ENCODE data around the gene SLC35E2B.

The SLC35E2B gene

GRCh38 chr1:1618396-1619068 lies 74.1 kb downstream of the SLC35E2B start:
- TF ChIP-seq GATA1 (IDR thresholded peaks at IDR 0.05; ENCODE audit: low read depth, low read length), result no peak
- no peak for TF ChIP-seq POLR2A (IDR thresholded peaks at IDR 0.05; ENCODE audit: low read length)

DNA sequence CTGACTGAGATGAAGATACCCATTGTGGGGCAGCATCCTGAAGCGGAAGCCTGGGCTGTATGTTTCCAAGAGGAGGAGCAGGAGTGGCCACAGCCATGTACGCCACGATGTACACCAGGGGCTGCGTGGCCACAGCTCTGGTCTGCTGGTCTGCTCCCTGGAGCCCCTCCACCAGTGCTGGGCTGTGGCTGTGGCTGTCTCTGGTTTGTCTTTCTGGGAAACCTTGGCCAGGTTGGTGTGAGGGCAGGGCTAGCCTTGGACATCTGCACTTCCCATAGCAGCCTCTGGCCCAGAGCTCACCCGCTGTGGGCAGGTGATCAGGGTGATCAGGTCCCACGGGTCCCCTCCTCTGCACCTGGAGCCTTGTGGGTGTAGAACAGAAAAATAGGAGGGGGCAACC lies 74.7 kb downstream of the SLC35E2B start:
- TF ChIP-seq GATA1 (IDR thresholded peaks at IDR 0.05; ENCODE audit: low read depth, low read length), result no peak
- TF ChIP-seq POLR2A (IDR thresholded peaks at IDR 0.05; ENCODE audit: low read length), result no peak
- DNase-seq, result no peak

More at GRCh38 chr1:1618396-1619068, 74.1 kb downstream of the SLC35E2B start:
- no peak for DNase-seq

DNA sequence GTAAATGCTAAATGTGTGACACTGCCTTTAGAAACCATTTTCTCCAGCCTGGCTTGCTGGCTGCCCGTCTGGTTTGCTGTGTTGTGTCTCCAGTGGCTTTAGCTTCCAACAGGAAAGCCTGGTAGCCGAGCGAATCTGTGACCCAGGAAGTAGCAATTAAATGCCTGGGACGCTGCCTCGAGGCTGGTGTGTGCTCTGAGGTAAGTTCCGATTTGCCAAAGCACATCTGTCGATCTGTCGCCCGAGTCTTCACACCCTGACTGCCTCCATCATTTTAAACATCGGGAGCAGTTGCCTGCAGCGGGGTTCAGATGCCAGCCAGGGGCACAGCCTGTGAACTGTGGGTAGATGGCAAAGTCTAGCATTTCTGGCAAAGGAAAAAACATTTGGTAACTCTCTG lies 75.1 kb downstream of the SLC35E2B start:
- no peak for TF ChIP-seq POLR2A (IDR thresholded peaks at IDR 0.05; ENCODE audit: low read length)
- no peak for TF ChIP-seq GATA1 (IDR thresholded peaks at IDR 0.05; ENCODE audit: low read depth, low read length)
- DNase-seq, result no peak

GRCh38 chr1:1616838-1617237 lies 75.8 kb downstream of the SLC35E2B start:
- TF ChIP-seq POLR2A (IDR thresholded peaks at IDR 0.05; ENCODE audit: low read length) (no peak), GATA1 (IDR thresholded peaks at IDR 0.05; ENCODE audit: low read depth, low read length) (no peak)
- no peak for DNase-seq

DNA sequence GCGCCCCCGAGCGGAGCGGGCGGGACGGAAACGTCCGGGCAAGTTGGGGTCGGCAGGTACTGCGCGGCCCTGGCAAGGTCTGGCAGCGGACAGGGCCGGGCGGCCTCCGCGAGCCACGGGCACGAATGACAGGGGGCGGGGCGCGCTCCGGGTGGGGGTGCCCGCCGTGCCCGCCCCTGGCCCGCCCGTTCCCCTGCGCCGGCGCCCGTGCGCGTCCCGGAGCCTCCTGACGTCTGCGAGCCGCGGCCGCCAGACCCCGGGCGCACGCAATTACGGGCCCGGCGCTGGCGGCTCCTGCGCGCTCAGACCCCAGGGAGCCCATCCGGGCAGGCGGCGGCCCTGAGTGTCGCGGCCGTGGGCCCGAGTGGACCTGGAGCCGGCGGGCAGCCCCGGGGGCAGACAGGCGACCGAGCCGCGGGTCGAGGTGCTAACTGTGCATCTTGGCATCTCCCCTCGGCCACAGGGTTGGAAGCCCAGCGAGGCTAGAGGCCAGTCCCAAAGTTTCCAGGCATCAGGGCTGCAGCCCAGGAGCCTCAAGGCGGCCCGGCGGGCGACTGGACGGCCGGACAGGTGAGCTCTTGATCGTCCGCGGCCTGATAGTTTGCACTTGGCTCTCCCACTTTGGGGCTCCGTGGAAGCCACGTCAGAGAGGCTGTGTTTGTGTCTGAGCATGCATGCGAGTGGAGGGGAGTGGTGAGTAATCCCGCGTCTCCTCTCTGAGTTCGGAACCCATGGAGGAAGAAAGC lies 76.4 kb downstream of the SLC35E2B start:
- TF ChIP-seq GATA1 (IDR thresholded peaks at IDR 0.05; ENCODE audit: low read depth, low read length) (no peak), POLR2A (IDR thresholded peaks at IDR 0.05; ENCODE audit: low read length) (no peak)
- DNase-seq, result peak; percentile 69 to 77

GRCh38 chr1:1615256-1616044 lies 77.1 kb downstream of the SLC35E2B start, which contains the start of gene MIB2:
TSS of gene MIB2 (plus strand) at chr1:1615500. CDS start at chr1:1623453, 7,953 bp downstream.
- peak; percentile 99 for DNase-seq
- TF ChIP-seq POLR2A (IDR thresholded peaks at IDR 0.05; ENCODE audit: low read length), result peak; percentile 83
- no peak for TF ChIP-seq GATA1 (IDR thresholded peaks at IDR 0.05; ENCODE audit: low read depth, low read length)

DNA sequence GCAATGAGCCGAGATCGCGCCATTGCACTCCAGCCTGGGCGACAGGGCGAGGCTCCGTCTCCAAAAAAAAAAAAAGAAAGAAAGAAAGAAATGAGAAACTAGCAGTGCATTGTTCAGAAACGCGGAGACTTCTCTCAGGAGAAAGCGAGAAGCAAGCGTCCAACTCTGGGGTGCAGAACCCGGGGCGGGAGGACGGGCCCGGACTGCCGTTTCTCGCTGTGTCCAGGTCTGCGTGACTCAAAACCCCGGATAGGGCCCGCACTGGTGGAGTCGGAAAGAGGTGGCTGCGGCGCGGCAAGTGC lies 77.7 kb downstream of the SLC35E2B start:
- DNase-seq, result no peak
- TF ChIP-seq GATA1 (IDR thresholded peaks at IDR 0.05; ENCODE audit: low read depth, low read length), result no peak
- no peak for TF ChIP-seq POLR2A (IDR thresholded peaks at IDR 0.05; ENCODE audit: low read length)

DNA sequence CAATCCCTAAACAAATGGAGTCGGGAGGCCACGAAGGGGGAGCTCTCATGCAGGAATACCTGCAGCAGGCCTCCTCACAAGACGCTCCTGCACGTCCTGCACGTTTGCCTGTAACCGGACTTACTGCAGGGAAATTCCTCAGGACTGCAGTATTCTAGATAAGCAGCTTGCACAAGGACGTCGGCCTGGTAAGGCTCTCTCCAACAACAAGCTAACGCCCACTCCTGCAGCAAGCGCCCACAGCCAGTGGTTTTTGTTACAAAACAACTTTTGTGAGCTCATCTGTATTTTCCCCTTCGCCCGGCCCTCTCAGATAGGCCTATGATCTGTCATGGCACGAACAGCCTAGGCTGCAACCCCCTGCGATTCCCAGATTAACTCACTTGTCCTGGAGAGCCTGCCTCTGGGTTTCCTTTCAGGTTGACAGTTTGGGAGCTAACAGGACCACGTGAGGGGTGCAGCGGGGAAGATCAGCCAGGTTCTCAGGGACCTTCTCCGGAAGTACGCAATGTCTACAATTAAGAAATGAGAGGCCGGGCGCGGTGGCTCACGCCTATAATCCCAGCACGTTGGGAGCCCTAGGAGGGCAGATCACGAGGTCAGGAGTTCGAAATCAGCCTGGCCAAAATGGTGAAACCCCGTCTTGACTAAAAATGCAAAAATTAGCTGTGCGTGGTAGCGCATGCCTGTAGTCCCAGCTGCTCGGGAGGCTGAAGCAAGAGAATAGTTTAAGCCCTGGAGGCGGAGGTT lies 78.2 kb downstream of the SLC35E2B start:
- peak; percentile 86 to 93 for DNase-seq
- TF ChIP-seq GATA1 (IDR thresholded peaks at IDR 0.05; ENCODE audit: low read depth, low read length), result no peak
- TF ChIP-seq POLR2A (IDR thresholded peaks at IDR 0.05; ENCODE audit: low read length), result no peak

GRCh38 chr1:1613509-1614082 lies 79.0 kb downstream of the SLC35E2B start:
- TF ChIP-seq POLR2A (IDR thresholded peaks at IDR 0.05; ENCODE audit: low read length), result no peak
- no peak for TF ChIP-seq GATA1 (IDR thresholded peaks at IDR 0.05; ENCODE audit: low read depth, low read length)
- no peak for DNase-seq

- no peak for TF ChIP-seq GATA1 (IDR thresholded peaks at IDR 0.05; ENCODE audit: low read depth, low read length)
- no peak for TF ChIP-seq POLR2A (IDR thresholded peaks at IDR 0.05; ENCODE audit: low read length)
- no peak for DNase-seq
Observed at GRCh38 chr1:1612104-1612400, 80.5 kb downstream of the SLC35E2B start.

DNA sequence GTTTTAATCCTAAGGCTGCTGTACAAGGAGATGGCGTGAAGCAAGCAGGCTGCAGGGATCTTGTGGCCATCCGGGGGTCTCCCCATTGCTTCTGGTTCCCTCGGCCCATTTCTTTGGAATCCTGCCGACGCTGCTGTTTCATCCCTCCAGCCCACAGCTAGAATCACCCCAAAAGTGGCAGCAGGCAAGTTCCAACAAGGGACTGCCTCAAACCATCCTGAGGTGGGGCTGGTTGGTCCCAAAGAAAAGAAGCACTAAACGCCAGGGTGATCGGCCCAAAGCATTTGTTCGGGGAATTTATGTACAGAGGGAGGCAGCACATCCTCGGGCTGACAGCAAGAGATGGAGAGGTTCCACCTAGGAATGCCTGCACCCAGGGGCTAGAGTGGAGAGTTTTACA lies 81.8 kb downstream of the SLC35E2B start:
- no peak for TF ChIP-seq GATA1 (IDR thresholded peaks at IDR 0.05; ENCODE audit: low read depth, low read length)
- TF ChIP-seq POLR2A (IDR thresholded peaks at IDR 0.05; ENCODE audit: low read length), result no peak
- DNase-seq, result no peak

GRCh38 chr1:1609822-1610485 lies 82.6 kb downstream of the SLC35E2B start:
- no peak for TF ChIP-seq GATA1 (IDR thresholded peaks at IDR 0.05; ENCODE audit: low read depth, low read length)
- no peak for TF ChIP-seq POLR2A (IDR thresholded peaks at IDR 0.05; ENCODE audit: low read length)

More at GRCh38 chr1:1609822-1610485, 82.6 kb downstream of the SLC35E2B start:
- no peak for DNase-seq

Measured in erythroblast (primary cell).